Left ventricle myocardium superior (tissue), 1 donor: ENCODE results near the gene SIX5. TPM values are rescaled to one million over a fixed set of nuclear protein-coding genes. Genes with fewer than 3 reads are reported as not detected.
A peak's percentile ranks its signal among the peaks of the same experiment; 100 is the strongest.
"Not testable (repeated sequence)": the region's sequence is repeated elsewhere in the genome, so short reads cannot be mapped to it uniquely, and the experiment has no call there.

ENCODE experiments used
- ATAC-seq: fragments of 200-7000 bp; cut with Tn5 transposase; one replicate; pipeline ENCODE4 v1.9.1; 2020; ENCODE audit warnings: mild to moderate bottlenecking, moderate library complexity
- DNase-seq: peaks from one replicate; pipeline ENCODE4 v3.0.0-alpha.2; 2020
- intact Hi-C: fragments of 100-400 bp; cut with micrococcal nuclease; formaldehyde crosslinking; loops from one replicate; pipeline ENCODE4 v1.11.0; 2022
- total RNA-seq: library from RNA; stranded (reverse); fragmentation: NEBNext Ultra II Directional; extraction: Animal tissue kit (Norgen Biotek cat#: 25700); gene quantifications from one replicate; pipeline ENCODE4 v1.2.1, GENCODE V29; 2021
- donor health status: DM: no; HTN: yes; CAD: no; lungs with severe emphysema.

Gene SIX5
- total RNA-seq, 1 donor from 2014 or later = 26.1 TPM

DNA sequence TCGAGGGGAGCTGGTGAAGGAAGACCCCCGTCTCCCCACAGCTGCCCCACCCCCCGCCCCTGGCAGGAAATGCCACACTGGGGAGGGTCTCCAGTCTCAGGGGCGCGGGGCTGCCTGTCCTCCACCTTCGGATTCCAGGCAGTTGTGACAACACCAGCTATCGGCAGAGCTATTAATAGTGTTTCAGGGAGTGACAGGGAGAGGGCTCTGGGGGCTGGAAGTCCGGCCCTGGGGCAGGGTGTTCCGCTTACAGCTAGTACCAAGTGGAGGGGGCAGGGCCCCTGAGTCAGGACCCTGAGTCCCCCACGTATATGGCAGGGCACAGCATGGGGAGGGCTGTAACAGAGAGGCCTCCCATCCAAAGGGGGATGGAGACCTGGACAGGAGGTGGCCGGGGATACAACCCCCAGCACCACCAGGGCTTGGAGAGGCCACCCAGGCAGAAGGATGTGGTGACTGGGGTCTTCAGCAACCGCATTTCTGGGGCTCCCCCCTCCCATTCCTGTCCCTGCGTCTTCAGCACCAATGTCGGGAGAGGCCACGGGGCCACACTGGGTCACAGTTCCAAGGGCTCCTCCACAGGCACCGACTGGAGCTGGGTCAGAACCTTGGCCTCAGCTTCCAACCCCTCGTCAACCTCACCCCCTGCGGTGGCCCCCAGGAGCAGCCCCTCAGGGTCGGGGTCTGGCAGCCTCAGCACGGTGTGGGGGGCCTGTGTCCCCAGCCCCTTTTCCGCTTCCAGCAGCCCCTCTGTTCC lies 3.9 kb downstream of the SIX5 start:
- ATAC-seq (peak; percentile 32), DNase-seq (peak; percentile 83)
- intact Hi-C loops = no loop called here

DNA sequence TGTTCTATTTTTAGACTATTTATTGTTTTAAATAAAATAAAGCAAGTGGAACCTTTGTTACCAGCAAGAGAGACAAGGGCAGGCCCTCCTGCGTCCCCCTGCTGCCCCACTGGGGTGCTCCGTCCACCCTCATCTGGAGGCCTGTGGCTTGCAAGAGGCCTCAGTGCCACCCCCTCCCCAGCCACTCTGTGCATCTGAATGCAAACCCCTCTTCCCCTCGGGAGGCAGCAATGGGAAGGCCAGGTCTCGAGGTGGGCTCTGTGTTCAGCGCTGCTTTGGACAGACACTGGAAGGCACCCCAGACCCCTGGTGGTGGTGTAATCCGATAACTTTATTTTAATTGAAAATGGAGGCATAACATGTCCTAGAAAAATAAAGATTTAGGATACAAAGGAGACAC lies 4.6 kb downstream of the SIX5 start:
- intact Hi-C loops = no loop called here

DNA sequence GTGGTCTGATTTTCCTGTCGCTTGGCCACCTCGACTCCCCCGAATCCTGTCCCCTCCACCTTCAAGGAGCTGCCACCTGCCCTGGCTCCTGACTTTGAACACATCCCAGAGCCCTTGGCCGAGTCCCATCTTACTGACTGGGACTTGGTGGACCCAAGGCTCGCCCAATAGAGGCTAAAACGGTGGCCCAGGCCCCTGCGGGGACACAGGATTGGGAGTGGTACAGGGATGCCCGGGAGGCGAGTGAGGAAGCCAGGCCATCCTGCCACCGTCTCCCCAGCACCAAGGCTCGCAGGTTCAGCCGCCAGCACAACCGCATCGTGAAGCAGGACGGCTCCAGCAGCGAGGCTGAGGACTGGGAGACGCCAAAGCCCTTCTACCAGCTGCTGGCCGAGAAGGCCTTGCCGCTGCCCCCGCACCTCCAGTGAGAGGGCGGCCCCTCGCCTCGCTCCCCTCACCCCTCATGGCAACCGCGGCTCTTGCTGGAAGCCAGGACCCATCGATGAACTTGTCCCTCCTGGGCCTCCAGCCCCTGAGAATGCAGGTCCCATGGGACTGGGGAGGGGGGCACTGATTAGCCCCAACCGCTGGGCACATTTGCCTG lies 5.3 kb downstream of the SIX5 start:
- DNase-seq (no peak), ATAC-seq (no peak)
- intact Hi-C loops = no loop called here

More for the DNA sequence above, 4.6 kb downstream of the SIX5 start:
- DNase-seq (peak; percentile 49), ATAC-seq (no peak)

DNA sequence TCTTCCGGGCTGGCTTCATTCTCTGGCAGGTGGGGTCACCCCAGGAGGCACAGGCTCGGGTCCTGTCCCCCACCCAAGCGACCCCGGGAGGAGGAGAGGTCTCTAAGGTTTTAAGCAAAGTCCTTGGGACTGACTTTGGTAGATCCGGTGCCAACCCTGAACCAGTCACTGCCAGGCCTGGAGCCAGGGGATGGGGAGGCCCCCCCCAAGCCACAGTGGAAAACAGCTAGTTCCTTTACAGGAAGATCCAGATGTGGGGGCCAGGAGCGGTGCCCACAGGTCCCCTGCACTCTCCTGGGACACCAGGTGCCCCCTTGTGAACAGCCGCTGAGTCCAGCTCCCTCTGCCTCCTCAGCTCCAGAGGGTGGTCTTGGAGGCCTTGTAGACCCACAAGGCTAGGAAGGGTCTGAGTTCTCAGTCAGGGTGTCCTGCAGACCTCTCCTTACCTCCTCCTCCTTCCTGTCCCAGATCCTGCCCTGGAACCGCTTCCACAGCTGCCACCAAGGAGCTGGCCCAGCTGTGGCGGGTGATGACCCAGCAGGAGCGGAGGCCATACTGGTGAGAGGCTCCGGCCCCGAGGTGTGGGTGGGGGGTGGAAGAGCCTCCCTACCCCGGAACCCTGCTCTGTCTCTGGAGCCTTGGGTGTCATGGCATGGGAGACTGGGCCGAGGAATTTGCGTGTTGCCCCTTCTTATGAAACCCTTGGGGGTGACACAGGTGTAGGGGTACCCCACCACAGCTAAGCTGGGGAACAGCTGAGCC lies 6.0 kb downstream of the SIX5 start:
- DNase-seq = no peak
- no peak for ATAC-seq
- intact Hi-C loops = no loop called here

DNA sequence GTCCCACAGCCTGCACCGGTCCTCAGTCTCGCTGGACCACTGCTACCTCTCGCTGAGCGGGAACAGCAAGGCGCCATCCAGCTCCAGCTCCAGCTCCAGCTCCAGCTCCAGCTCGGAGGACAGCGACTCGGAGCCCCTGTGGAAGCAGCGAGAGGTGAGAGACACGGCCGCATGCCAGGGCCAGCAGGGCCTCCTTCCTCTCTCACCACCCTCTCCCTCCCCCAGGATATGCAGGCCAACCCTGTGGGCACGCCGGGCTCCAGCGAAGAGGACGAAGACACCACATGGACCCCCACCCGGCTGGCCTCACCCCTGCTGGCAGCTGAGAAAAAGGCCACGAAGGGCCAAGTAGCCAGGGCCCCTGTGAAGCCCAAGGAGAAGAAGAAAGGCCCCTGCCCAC lies 7.3 kb downstream of the SIX5 start:
- intact Hi-C loops = no loop called here
- ATAC-seq (no peak), DNase-seq (no peak)

DNA sequence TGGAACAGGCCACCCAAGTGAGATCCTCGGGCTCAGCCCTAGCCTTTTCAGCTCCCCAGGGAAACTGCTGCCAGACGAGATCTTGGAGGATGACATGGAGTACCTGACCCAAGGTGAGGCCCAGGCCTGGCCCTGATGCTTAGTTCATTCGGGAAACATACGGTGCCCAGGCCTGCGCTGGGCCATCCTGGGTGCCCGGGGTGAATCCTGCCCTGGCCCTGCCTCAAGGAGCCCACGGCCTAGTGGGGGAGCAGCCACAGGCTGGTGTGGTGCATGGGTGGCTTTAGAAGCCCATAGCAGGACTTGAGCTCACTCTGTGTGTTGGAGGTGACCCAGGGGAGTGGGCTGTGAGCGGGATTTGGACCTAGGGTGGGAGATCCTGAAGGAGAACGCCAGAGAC lies 10.1 kb downstream of the SIX5 start:
- intact Hi-C loops = no loop called here
- ATAC-seq = no peak

DNA sequence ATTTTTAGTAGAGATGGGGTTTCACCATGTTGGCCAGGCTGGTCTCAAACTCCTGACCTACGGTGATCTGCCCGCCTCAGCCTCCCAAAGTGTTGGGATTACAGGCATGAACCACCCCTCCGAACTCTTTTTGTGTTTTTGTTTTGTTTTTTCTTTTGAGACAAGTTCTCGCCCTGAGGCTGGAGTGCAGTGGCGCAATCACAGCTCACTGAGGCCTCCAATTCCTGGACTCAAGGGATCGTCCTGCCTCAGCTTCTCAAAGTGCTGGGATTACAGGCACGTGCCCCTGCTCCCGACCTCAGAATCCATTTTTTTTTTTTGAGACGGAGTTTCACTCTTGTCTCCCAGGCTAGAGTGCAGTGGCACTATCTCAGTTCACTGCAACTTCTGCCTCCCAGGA lies 11.4 kb downstream of the SIX5 start:
- intact Hi-C loops = no loop called here
- no peak for DNase-seq
- no peak for ATAC-seq

More for the DNA sequence above, 10.1 kb downstream of the SIX5 start:
- DNase-seq = no peak

DNA sequence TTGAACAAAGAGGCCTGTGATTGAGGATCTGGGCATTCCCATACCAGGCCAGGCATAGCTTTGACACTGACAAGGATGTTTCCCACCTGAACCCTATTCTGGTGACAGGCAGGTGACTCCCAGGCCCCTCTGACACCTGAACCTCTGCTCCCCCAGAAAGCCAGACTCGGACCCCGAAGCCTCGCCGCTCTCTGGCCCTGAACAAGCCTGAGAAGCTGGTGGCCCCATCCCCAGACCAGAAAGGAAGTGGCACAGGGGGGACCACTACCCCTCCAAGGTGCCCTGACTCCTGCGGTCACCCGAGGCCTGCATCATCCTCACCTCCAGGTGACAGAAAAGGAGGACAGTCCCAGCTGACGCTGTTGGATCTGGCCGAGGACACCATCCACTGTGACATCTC lies 14.7 kb downstream of the SIX5 start:
- no peak for DNase-seq
- ATAC-seq = no peak
- intact Hi-C loops = no loop called here

DNA sequence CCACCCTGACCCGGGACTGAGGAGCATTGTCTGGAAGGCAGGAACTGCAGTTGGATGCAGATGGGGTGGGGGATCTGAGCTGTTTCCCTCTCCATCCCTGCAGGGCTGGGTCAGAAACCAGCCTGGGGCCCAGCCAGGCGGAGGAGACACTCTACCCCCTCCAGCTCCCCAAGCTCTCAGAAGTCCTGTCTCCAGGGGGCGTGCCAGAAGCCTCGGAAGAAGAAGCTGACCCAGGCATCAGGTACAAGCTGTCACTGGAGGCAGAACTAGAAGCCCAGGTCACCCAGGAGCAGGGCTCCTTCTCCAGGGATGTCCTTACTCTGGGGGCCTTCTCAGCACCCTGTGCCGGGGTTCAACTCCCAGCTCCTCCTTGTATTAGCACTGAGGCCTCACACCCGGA lies 15.5 kb downstream of the SIX5 start:
- intact Hi-C loops = no loop called here
- ATAC-seq = no peak
- no peak for DNase-seq

DNA sequence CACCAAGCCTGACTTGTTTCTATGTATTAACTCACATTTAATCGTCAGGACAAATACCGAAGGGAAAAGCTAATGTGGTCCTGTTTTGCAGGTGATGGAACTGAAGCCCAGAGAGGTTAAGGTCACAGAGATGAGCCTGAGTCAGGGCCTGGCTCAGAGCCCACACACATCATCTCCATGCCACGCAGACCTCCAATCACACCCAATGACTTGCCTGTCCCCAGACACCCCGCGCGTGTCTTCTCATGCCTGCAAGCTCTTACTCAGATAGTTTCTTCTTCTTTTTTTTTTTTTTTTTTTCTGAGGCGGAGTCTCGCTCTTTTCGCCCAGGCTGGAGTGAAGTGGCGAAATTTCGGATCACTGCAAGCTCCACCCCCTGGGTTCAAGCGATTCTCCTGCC lies 16.4 kb downstream of the SIX5 start:
- intact Hi-C loops = no loop called here
- ATAC-seq = no peak
- no peak for DNase-seq

DNA sequence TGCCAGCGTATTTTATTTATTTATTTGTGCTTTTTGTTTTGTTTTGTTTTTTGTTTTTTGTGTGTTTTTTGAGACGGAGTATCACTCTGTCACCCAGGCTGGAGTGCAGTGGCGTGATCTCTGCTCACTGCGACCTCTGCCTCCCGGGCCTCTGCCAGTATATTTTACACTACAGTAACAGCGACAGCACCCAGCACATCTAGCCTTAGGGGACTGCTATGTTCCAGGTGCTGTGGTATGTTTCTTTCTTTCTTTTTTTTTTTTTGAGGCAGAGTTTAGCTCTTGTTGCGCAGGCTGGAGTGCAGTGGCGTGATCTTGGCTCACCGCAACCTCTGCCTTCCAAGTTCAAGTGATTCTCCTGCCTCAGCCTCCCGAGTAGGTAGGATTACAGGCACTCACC lies 17.6 kb downstream of the SIX5 start:
- DNase-seq, ATAC-seq, intact Hi-C loops: not testable (repeated sequence)

DNA sequence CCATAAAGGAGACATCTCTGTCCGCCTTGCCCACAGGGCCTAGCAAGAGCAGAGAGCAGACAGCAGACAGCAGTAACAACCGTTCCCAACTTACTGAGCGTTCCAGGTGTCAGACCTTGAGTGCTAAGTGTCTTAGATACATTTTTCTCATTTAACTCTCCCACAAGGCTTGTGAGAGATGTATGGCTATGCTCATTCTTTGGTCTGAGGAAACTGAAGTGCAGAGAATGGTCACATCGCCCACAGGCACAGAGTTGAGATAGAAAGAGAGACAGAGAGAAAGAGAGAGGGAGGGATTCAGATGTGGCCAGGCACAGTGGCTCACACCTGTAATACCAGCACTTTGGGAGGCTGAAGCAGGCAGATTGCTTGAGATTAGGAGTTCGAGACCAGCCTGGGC lies 21.5 kb downstream of the SIX5 start:
- no peak for ATAC-seq
- no peak for DNase-seq
- intact Hi-C loops = no loop called here

DNA sequence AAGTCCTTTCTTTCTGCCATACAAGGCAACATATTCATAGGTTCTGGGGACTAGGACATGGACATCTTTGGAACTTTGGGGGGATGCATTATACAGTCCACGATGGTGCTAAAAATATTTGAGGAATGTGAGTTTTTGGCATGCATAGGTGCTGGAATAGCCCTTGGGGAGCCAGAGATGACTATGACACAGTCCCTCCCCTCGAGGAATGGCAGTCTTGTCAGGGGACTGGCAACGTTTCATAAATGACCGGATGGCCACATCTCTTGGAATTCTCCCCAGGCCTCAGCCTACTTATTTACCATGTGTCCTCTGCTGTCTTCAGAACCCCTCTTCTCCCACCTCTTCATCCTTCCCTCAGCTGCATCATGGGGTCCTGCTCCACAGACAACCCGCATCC lies 22.2 kb downstream of the SIX5 start:
- no peak for ATAC-seq
- intact Hi-C loops = no loop called here
- DNase-seq = no peak

DNA sequence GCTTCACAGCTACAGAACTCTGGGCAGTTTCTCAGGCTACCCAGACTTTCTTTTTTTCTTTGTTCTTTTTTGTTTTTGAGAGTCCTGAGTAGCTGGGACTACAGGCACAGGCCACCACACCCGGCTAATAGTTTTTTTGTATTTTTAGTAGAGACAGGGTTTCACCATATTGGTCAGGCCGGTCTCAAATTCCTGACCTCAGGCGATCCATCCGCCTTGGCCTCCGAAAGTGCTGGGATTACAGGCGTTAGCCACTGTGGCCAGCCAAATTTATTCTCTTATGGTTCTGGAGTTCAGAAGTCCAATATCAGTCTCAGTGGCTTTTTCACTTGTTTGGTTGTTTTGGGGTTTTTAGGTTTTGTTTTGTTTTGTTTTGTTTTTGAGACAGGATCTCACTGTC lies 23.4 kb downstream of the SIX5 start:
- DNase-seq (no peak), ATAC-seq (no peak)
- intact Hi-C loops = no loop called here

DNA sequence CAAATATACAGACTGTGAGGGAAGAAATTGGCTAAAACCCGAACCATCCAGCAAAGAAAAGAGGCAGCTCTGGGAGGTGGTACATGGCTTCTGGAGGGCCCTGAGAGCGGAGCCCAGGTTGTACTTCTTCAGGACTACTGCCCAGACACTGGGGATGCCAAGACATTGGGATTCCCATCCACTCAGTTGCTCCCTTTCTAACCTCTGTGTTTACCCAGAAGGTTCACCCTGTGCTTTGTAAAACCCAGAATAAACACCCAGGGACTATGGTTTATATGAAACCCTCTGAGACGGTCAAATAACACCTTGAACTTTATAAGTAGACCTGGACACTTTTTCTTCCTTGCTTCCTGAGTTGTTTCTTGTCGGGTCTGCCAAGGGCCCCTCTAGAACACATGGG lies 26.1 kb downstream of the SIX5 start:
- intact Hi-C loops = no loop called here
- ATAC-seq (no peak), DNase-seq (no peak)

DNA sequence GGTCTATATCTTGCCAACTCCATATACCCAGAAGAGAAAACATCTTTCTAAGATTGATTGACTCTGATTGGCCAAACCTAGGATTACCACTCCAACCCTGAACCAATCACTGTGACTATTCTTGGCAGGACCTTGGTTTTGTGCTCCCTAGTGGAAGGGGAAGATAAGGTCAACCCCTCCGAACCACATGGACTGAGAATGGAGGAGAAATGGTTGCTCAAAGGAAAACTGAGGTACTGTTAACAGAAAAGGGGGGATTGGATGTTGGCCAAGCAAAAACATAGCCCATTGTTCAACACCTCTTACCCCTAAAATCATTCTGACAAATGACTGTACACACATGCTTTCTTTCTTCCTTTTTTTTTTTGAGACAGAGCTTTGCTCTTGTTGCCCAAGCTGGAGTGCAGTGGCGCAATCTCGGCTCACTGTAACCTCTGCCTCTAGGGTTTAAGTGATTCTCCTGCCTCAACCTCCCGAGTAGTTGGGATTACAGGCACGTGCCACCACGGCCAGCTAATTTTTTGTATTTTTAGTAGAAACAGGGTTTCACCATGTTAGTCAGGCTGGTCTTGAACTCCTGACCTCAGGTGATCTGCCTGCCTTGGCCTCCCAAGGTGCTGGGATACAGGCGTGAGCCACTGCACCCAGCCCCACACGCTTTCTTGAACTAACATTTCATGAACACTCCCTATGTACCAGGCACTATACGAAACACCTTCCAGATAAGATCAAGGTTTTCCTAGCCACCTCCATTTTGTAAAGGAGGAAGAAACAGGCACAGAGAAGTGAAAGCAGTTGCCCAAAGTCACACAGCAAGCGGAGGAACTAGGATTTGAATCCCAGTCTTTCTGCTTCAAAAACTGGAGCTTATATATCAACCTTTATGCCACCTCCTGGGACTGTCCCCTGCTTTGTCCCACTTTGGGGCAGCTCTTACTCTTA lies 29.3 kb downstream of the SIX5 start:
- DNase-seq = no peak
- no peak for ATAC-seq
- intact Hi-C loops = no loop called here

DNA sequence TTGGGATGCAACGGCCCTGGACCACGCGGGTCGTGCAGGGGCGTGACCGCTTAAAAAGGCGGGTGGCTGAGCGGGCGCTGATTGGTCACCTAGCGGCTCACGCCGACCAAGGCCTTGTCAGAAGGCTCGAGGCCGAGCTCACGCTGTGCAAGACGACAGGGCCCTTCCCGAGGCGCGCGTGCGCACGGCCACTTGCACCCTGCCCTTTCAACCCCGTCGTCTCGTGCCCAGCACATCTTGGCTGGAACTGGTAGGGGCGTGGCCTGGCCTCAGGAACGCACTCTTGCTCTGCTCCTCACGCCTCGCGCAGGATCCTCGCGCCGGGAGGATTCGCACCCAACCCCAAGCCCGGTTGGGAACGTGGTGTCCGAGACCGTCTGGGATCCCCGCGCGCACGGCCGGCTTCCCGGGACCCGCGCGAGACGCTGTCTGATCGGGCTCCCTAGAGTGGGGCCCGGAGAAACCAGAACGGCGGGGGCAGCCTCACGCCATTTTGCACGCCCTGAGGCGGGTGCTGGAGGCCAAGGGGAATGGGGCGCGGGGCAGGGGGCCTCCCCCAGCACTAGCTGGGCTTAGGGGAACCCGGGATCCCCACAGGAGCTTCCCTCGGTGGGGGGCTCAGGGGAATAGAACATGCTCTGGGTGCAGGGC lies 35.8 kb downstream of the SIX5 start, which contains the start of gene MEIOSIN:
Gene MEIOSIN (plus strand): TSS at position 280 of the 651 bp plus-strand sequence. CDS start 1,938 bp downstream, outside the sequence.
- no peak for DNase-seq

DNA sequence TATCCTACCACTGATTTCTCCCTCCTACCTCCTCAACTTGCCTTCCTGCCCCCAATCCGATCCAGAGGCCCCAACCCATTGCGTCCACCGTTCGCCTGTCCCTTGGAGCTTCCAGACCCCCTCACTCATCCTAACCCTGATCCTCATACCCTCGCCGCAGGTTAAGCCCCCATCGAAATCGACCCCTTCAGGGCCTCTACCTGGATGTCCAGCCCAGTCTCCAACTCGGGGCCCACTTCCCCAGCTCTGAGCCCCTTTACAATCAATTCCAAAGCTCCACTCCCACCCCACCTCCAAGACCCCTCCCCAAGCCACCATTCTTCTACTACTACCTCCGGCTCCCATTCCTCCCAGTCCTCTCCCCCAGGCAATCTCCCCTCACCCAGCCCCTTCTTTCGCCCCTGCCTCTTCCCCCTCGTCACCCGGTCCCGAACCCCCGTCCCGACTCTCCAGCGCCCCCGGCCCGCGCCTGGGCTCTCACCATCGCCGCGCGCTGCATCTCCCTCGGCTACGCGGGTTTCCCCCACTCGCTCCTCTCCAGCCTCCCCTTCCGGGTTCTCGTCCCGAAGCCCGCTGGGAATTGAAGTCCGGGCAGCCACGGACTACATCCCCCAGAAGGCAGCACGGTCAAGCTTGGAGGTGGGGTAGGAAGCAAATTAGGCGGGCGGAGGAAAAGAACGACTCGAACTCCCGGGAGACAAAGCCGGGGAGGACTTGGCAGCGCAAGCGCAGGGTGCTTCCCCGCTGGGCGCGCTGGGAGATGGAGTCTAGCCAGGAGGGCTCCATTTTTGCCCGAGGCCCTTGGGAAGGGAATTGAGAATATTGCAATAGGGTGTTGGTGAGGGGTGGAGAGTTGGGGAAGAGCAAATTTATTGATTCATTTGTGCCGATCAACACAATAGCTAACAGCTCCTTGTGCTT lies 38.4 kb downstream of the SIX5 start, which contains the start of gene FBXO46:
Gene FBXO46 (minus strand): TSS at position 529 of the 921 bp plus-strand sequence. CDS start 17,401 bp downstream, outside the sequence.
- DNase-seq = peak; percentile 95
- intact Hi-C loops = no loop called here
- peak; percentile 98 for ATAC-seq

More for the DNA sequence above, 35.8 kb downstream of the SIX5 start, which contains the start of gene MEIOSIN:
- intact Hi-C loops = no loop called here
- ATAC-seq = no peak
